ENCODE results near the gene KRTAP25-1.

Gene KRTAP25-1

GRCh38 chr21:30289215-30289614 lies at the start of gene KRTAP25-1:
Gene KRTAP25-1, minus strand, starts transcription at chr21:30289514. Its CDS starts 24 bp downstream, at chr21:30289490.
- Histone ChIP-seq H3K9ac (ENCODE audit: low read length) (no peak within 1 kb of the TSS), H3K4me3 (ENCODE audit: insufficient read depth, low read length, poor library complexity, severe bottlenecking) (no peak within 1 kb of the TSS), H4K20me1 (ENCODE audit: low read depth, low read length) (no peaks in the 10 kb centered on the region), H3F3A (ENCODE audit: insufficient read depth) (no peaks in the 10 kb centered on the region), H3K9me3 (ENCODE audit: insufficient read depth, low read length) (no peaks in the 10 kb centered on the region), H3K36me3 (ENCODE audit: low read length) (no peaks in the 10 kb centered on the region), H3K9me2 (replicated peaks; ENCODE audit: insufficient read depth, low read length) (0 out of 2 replicates have a peak, but pooled peaks cover 3% of the 10 kb centered on the region), H3K79me2 (ENCODE audit: insufficient read depth, low read length) (no peaks in the 10 kb centered on the region), H3K27ac (ENCODE audit: low read depth, low read length) (no peak within 1 kb of the TSS), H3K4me2 (ENCODE audit: low read depth, low read length, poor library complexity, severe bottlenecking) (no peak within 1 kb of the TSS), H3K27me3 (ENCODE audit: low read length) (no peaks in the 10 kb centered on the region; the same call in 1 of the 2 replicates), H2AFZ (ENCODE audit: low read depth, low read length, severe bottlenecking) (no peak within 1 kb of the TSS)
- TF ChIP-seq, protein P1, sequence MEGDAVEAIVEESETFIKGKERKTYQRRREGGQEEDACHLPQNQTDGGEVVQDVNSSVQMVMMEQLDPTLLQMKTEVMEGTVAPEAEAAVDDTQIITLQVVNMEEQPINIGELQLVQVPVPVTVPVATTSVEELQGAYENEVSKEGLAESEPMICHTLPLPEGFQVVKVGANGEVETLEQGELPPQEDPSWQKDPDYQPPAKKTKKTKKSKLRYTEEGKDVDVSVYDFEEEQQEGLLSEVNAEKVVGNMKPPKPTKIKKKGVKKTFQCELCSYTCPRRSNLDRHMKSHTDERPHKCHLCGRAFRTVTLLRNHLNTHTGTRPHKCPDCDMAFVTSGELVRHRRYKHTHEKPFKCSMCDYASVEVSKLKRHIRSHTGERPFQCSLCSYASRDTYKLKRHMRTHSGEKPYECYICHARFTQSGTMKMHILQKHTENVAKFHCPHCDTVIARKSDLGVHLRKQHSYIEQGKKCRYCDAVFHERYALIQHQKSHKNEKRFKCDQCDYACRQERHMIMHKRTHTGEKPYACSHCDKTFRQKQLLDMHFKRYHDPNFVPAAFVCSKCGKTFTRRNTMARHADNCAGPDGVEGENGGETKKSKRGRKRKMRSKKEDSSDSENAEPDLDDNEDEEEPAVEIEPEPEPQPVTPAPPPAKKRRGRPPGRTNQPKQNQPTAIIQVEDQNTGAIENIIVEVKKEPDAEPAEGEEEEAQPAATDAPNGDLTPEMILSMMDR (IDR thresholded peaks at IDR 0.05; ENCODE audit: insufficient read depth, low read length, poor library complexity, severe bottlenecking): no peak
- TF ChIP-seq EZH2phosphoT487 (conservative IDR thresholded peaks at IDR 0.05; ENCODE audit: low read length): no peak

GRCh38 chr21:30338717-30339116 lies 49.4 kb upstream of the KRTAP25-1 start:
- no peaks in the 10 kb centered on the region for H3F3A ChIP-seq (ENCODE audit: insufficient read depth)
- H2AFZ ChIP-seq (ENCODE audit: low read depth, low read length, severe bottlenecking): no peak overlapping the region
- H3K4me3 ChIP-seq (ENCODE audit: insufficient read depth, low read length, poor library complexity, severe bottlenecking): no peak overlapping the region
- H4K20me1 ChIP-seq (ENCODE audit: low read depth, low read length): no peaks in the 10 kb centered on the region
- H3K36me3 ChIP-seq (ENCODE audit: low read length): no peaks in the 10 kb centered on the region
- no peak overlapping the region for H3K4me2 ChIP-seq (ENCODE audit: low read depth, low read length, poor library complexity, severe bottlenecking)
- H3K9me3 ChIP-seq (ENCODE audit: insufficient read depth, low read length): no peaks in the 10 kb centered on the region
- no peak overlapping the region for H3K9ac ChIP-seq (ENCODE audit: low read length)
- TF ChIP-seq, protein P1 (IDR thresholded peaks at IDR 0.05; ENCODE audit: insufficient read depth, low read length, poor library complexity, severe bottlenecking): no peak
- no peaks in the 10 kb centered on the region for H3K9me2 ChIP-seq (replicated peaks; ENCODE audit: insufficient read depth, low read length)
- H3K27ac ChIP-seq (ENCODE audit: low read depth, low read length): no peak overlapping the region
- no peaks in the 10 kb centered on the region for H3K79me2 ChIP-seq (ENCODE audit: insufficient read depth, low read length)
- H3K27me3 ChIP-seq (ENCODE audit: low read length): no peaks in the 10 kb centered on the region

- Histone ChIP-seq H2AFZ (ENCODE audit: low read depth, low read length, severe bottlenecking) (no peak overlapping the region), H3K27me3 (ENCODE audit: low read length) (no peaks in the 10 kb centered on the region), H3K9me2 (replicated peaks; ENCODE audit: insufficient read depth, low read length) (no peaks in the 10 kb centered on the region), H3K9ac (ENCODE audit: low read length) (no peak overlapping the region), H3K4me2 (ENCODE audit: low read depth, low read length, poor library complexity, severe bottlenecking) (no peak overlapping the region), H3K36me3 (ENCODE audit: low read length) (no peaks in the 10 kb centered on the region), H4K20me1 (ENCODE audit: low read depth, low read length) (no peaks in the 10 kb centered on the region), H3K9me3 (ENCODE audit: insufficient read depth, low read length) (no peaks in the 10 kb centered on the region), H3K79me2 (ENCODE audit: insufficient read depth, low read length) (no peaks in the 10 kb centered on the region), H3F3A (ENCODE audit: insufficient read depth) (no peaks in the 10 kb centered on the region), H3K4me3 (ENCODE audit: insufficient read depth, low read length, poor library complexity, severe bottlenecking) (no peak overlapping the region), H3K27ac (ENCODE audit: low read depth, low read length) (no peak overlapping the region)
- TF ChIP-seq, protein P1 (IDR thresholded peaks at IDR 0.05; ENCODE audit: insufficient read depth, low read length, poor library complexity, severe bottlenecking): no peak
- TF ChIP-seq EZH2phosphoT487 (conservative IDR thresholded peaks at IDR 0.05; ENCODE audit: low read length): no peak
Observed at GRCh38 chr21:30337772-30338171, 48.5 kb upstream of the KRTAP25-1 start.

Data from SU-DHL-6 (cell line).